Measurements from ENCODE around the gene CSRP3. TPM values are rescaled to one million over a fixed set of nuclear protein-coding genes. Genes with fewer than 3 reads are reported as not detected.

Gene CSRP3
- total RNA-seq, 1 experiment from 2014 or later, result not detected

GRCh38 chr11:19209617-19210370, 8.0 kb upstream of the CSRP3 start:
- Mint-ChIP-seq H3K27me3 (ENCODE audit: insufficient read depth, unreplicated experiment) (no peaks in the 10 kb centered on the region), H3K36me3 (ENCODE audit: insufficient read depth, unreplicated experiment) (no peaks in the 10 kb centered on the region), H3K9me3 (ENCODE audit: unreplicated experiment) (no peaks in the 10 kb centered on the region), H3K4me3 (ENCODE audit: unreplicated experiment) (peak overlapping the region; percentile 36), H3K27ac (ENCODE audit: unreplicated experiment) (peak overlapping the region; percentile 60), H3K4me1 (ENCODE audit: low read depth, unreplicated experiment) (peaks cover 28% of the 10 kb centered on the region)
- Histone ChIP-seq H3K4me3 (ENCODE audit: low read depth, low read length) (no peak overlapping the region), H3K4me1 (peaks cover 40% of the 10 kb centered on the region), H3K9me3 (peaks cover 2% of the 10 kb centered on the region; the same call in 1 of the 2 replicates), H3K27me3 (replicated peaks; ENCODE audit: control insufficient read depth, insufficient read depth, low read length) (no peaks in the 10 kb centered on the region), H3K36me3 (ENCODE audit: control insufficient read depth, insufficient read depth, low read length) (no peaks in the 10 kb centered on the region)
- peak; percentile 71 to 82 for DNase-seq
- POLR2A ChIA-PET, result interaction anchor here (0.6 kb wide), 1 partner anchor 11 kb away, joined by 3 read pairs; no protein-coding TSS in a partner anchor
- intact Hi-C loops (cut with micrococcal nuclease; ENCODE audit: unreplicated experiment), result loop anchor here (1.0 to 2.0 kb wide), 2 partner anchors 12 to 31 kb away; partner anchors contain the start of gene E2F8
- no peak for TF ChIP-seq CTCF (IDR thresholded peaks at IDR 0.05; ENCODE audit: insufficient read depth in 1 of 2, low read depth in 1 of 2, low read length in 1 of 2, severe bottlenecking in 1 of 2, unreplicated experiment in 1 of 2)
- CTCF ChIA-PET, result interaction anchor here (0.7 kb wide), 1 partner anchor 24 kb away, joined by 5 read pairs; no protein-coding TSS in a partner anchor
- no TSS peak for BruUV-seq (replicated peaks)

GRCh38 chr11:19208959-19209546, 7.3 kb upstream of the CSRP3 start:
- Mint-ChIP-seq H3K27me3 (ENCODE audit: insufficient read depth, unreplicated experiment) (no peaks in the 10 kb centered on the region), H3K4me3 (ENCODE audit: unreplicated experiment) (peak overlapping the region; percentile 36), H3K4me1 (ENCODE audit: low read depth, unreplicated experiment) (peaks cover 28% of the 10 kb centered on the region), H3K9me3 (ENCODE audit: unreplicated experiment) (no peaks in the 10 kb centered on the region), H3K36me3 (ENCODE audit: insufficient read depth, unreplicated experiment) (no peaks in the 10 kb centered on the region), H3K27ac (ENCODE audit: unreplicated experiment) (peak overlapping the region; percentile 60)
- H3K27me3 ChIP-seq (replicated peaks; ENCODE audit: control insufficient read depth, insufficient read depth, low read length), result no peaks in the 10 kb centered on the region
- ChIA-PET CTCF (no interaction called here), POLR2A (no interaction called here)
- no peaks in the 10 kb centered on the region for H3K36me3 ChIP-seq (ENCODE audit: control insufficient read depth, insufficient read depth, low read length)
- no peak overlapping the region for H3K4me3 ChIP-seq (ENCODE audit: low read depth, low read length)
- intact Hi-C loops (cut with micrococcal nuclease; ENCODE audit: unreplicated experiment), result loop anchor here (1.0 to 2.0 kb wide), 2 partner anchors 12 to 32 kb away; partner anchors contain the start of gene E2F8
- peaks cover 2% of the 10 kb centered on the region; the same call in 1 of the 2 replicates for H3K9me3 ChIP-seq
- H3K4me1 ChIP-seq, result peaks cover 40% of the 10 kb centered on the region
- TF ChIP-seq CTCF (IDR thresholded peaks at IDR 0.05; ENCODE audit: insufficient read depth in 1 of 2, low read depth in 1 of 2, low read length in 1 of 2, severe bottlenecking in 1 of 2, unreplicated experiment in 1 of 2), result no peak
- TSS peak; percentile 44 for BruUV-seq (replicated peaks)
- DNase-seq, result peak in 1 of 2 experiments; percentile 19

- Histone ChIP-seq H3K36me3 (ENCODE audit: control insufficient read depth, insufficient read depth, low read length) (no peaks in the 10 kb centered on the region), H3K9me3 (peaks cover 2% of the 10 kb centered on the region; the same call in 1 of the 2 replicates), H3K4me3 (ENCODE audit: low read depth, low read length) (no peak overlapping the region), H3K4me1 (peaks cover 40% of the 10 kb centered on the region), H3K27me3 (replicated peaks; ENCODE audit: control insufficient read depth, insufficient read depth, low read length) (no peaks in the 10 kb centered on the region)
- Mint-ChIP-seq H3K4me3 (ENCODE audit: unreplicated experiment) (no peak overlapping the region), H3K27ac (ENCODE audit: unreplicated experiment) (peak overlapping the region; percentile 23), H3K36me3 (ENCODE audit: insufficient read depth, unreplicated experiment) (no peaks in the 10 kb centered on the region), H3K9me3 (ENCODE audit: unreplicated experiment) (no peaks in the 10 kb centered on the region), H3K4me1 (ENCODE audit: low read depth, unreplicated experiment) (peaks cover 28% of the 10 kb centered on the region), H3K27me3 (ENCODE audit: insufficient read depth, unreplicated experiment) (no peaks in the 10 kb centered on the region)
- intact Hi-C loops (cut with micrococcal nuclease; ENCODE audit: unreplicated experiment), result loop anchor here (2.0 kb wide), 1 partner anchor 33 kb away; the partner anchor contains the start of gene E2F8
- TF ChIP-seq CTCF (IDR thresholded peaks at IDR 0.05; ENCODE audit: insufficient read depth in 1 of 2, low read depth in 1 of 2, low read length in 1 of 2, severe bottlenecking in 1 of 2, unreplicated experiment in 1 of 2), result no peak
- BruUV-seq (replicated peaks), result no TSS peak
- ChIA-PET CTCF (no interaction called here), POLR2A (no interaction called here)
- DNase-seq, result no peak
Observed at GRCh38 chr11:19208181-19208580, 6.4 kb upstream of the CSRP3 start.

Data from Caco-2 (cell line).